GM18951 (cell line): Measurements from ENCODE around the gene UGT1A3.

Experiments
- POLR2A ChIP-seq: IDR thresholded peaks from 4 replicates; pipeline ENCODE4 v1.6.1; 2011; ENCODE audit warnings: mild to moderate bottlenecking; ENCODE audit not compliant: insufficient read length, insufficient read depth; ENCODE audit errors: extremely low read depth
- in situ Hi-C: fragments of 300-500 bp; cut with MboI; formaldehyde crosslinking; loops from one replicate; pipeline ENCODE4 v1.12.0; 2022; ENCODE audit warnings: low sequenced_read_pairs, mixed read lengths, inconsistent platforms; ENCODE audit not compliant: unreplicated experiment

UGT1A3 gene

DNA sequence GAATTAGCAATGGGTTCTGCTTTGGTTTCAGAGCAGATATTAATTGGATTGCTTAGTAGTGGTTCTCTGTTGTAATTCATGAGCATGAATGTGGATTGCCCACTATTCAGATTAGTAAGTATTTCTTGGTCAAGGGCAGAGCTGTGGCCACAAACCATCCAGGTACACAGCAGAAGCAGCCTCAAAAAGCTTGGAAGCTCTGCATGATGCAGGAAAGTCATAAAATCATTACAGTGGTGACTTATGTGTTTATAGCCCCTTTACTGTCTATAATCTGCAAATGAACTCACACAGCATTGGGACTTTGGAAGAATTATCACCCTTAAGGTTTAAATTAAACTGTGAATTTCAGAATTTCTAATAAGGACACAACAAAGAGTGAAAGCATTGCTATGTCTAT is 29.3 kb downstream of the UGT1A3 start:
- in situ Hi-C loops, result no loop called here
- no peak for TF ChIP-seq POLR2A

DNA sequence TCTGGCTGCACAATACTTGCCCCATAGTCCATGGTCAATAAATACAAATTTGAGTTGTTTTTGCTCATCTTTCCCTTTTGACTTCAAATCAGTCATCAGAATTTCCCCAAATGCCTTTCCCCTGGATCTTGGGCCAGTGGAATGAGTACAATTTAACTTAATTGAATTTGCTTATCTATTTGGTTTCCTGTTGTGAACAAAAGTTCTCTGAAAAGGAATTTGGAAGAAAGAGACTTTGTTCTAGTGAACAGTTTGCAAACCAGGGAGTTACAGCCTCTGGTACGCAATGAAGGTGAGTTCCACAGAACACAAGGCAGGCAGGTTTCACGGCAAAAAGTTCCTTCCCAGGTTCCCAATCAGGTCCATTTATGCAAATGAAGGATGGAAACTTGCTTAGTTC is 30.0 kb downstream of the UGT1A3 start:
- TF ChIP-seq POLR2A, result no peak
- in situ Hi-C loops, result no loop called here

DNA sequence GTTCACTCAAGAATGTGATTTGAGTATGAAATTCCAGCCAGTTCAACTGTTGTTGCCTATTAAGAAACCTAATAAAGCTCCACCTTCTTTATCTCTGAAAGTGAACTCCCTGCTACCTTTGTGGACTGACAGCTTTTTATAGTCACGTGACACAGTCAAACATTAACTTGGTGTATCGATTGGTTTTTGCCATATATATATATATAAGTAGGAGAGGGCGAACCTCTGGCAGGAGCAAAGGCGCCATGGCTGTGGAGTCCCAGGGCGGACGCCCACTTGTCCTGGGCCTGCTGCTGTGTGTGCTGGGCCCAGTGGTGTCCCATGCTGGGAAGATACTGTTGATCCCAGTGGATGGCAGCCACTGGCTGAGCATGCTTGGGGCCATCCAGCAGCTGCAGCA is 31.2 kb downstream of the UGT1A3 start, which contains the start of gene UGT1A1:
Gene UGT1A1, plus strand, starts transcription at position 228 of the 400 bp plus-strand sequence. Its CDS starts 18 bp downstream, at position 246.
- no peak for TF ChIP-seq POLR2A
- in situ Hi-C loops, result no loop called here

DNA sequence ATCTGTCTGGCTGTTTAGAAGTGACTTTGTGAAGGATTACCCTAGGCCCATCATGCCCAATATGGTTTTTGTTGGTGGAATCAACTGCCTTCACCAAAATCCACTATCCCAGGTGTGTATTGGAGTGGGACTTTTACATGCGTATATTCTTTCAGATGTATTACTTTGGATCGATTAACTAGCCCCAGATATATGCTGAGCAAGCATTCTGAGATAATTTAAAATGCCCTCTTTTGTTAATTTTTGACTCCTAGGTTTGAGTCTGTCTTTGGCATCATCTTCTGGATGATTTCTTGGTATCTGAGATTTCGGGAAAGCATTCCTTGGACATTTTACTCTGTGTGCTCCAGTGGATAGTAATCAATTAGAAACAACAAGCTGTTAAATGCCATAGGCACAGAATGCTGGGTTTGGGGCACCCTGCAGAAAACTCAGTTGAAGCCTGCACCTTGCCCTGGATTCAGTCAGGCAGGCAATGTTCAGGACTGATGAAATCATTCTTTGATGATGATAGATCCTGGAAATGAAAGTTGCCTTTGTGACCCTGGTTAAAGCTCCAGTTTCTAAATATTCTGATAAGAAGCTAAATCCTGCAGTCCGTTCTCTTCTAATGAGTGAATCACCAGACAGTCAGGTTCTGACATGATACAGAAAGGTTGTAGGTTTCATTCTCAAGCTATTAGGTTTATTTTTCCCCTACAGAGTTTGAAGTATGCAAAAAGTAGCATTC is 32.4 kb downstream of the UGT1A3 start:
- TF ChIP-seq POLR2A, result no peak

DNA sequence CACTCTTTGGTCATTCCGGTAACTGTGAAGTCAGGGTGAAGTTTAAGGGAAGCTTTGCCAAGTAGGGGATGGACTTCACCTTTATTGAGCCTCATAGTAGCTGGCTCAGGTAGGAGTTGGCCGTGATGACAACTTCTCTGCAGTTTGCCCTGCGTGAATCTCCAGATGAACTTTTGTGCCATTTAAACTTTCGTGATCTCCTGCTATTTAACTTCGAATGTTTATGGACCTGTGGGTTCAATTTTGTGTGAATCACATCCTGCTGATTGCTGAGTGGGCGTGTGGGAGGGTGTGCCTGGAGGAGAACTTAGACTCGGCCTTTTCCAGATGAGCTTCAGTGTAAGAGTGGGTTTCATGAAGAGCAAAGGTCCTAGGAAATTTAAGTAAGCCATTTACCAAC is 35.4 kb downstream of the UGT1A3 start:
- in situ Hi-C loops, result no loop called here
- no peak for TF ChIP-seq POLR2A

More for the DNA sequence above, 32.4 kb downstream of the UGT1A3 start:
- in situ Hi-C loops, result no loop called here

DNA sequence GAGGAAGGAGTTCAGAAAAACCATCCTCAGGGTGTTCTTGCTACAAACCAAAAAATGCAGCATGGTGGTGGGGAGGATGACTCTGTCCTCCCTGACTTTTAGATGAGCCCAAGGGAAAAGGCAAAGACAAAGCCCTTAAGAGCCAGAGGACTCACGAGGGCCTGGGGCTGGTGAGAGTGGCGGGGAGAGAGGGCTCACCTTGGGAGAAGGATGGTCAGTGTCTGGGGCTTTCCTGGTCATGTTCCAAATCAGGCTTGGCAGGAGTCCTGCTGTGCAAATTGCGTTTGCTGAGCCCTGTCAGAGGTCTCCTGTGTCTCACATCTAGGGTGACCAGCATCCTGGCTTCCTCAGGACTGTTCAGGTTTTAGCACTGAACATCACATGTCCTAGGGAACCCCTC is 35.9 kb downstream of the UGT1A3 start:
- TF ChIP-seq POLR2A, result no peak
- in situ Hi-C loops, result no loop called here

DNA sequence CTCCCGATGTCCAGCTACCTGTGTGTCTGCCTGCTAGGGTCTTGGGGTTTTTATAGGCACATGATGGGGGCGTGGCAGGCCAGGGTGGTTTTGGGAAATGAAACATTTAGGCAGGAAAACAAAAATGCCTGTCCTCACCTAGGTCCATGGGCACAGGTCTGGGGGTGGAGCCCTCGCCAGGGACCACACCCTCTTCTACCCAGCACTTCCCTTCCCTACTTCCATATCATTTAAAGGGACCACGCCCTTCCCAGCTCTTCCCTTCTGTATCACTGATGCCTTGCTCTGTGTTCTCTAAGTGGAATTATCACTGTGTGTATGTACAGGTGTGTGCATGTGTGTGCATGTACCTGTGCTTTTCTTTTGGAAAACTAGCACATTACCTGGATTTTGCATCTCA is 37.6 kb downstream of the UGT1A3 start:
- in situ Hi-C loops, result no loop called here
- TF ChIP-seq POLR2A, result no peak

DNA sequence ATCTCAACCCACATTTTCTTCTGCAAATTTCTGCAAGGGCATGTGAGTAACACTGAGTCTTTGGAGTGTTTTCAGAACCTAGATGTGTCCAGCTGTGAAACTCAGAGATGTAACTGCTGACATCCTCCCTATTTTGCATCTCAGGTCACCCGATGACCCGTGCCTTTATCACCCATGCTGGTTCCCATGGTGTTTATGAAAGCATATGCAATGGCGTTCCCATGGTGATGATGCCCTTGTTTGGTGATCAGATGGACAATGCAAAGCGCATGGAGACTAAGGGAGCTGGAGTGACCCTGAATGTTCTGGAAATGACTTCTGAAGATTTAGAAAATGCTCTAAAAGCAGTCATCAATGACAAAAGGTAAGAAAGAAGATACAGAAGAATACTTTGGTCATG is 39.2 kb downstream of the UGT1A3 start:
- in situ Hi-C loops, result no loop called here
- no peak for TF ChIP-seq POLR2A

DNA sequence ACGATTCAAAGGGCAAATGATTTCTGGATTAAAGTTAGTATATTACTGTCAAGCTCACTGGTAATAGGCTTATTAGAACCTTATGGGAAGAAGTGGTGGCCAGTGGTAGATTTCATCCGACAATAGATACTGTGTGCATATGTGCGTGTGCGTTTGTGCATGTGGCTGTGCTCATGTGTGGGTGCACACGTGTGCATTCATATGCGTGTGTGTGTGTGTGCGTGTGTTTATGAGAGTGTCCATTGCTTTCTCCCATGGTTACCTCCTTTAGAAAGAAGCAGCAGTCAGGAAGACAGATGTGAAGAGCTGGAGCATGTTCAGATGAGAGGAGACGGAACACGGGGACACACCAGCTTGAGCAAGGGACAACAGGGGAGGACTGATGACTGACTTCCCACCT is 40.4 kb downstream of the UGT1A3 start:
- TF ChIP-seq POLR2A, result no peak
- in situ Hi-C loops, result no loop called here

DNA sequence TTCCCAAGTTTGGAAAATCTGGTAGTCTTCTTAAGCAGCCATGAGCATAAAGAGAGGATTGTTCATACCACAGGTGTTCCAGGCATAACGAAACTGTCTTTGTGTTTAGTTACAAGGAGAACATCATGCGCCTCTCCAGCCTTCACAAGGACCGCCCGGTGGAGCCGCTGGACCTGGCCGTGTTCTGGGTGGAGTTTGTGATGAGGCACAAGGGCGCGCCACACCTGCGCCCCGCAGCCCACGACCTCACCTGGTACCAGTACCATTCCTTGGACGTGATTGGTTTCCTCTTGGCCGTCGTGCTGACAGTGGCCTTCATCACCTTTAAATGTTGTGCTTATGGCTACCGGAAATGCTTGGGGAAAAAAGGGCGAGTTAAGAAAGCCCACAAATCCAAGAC is 43.3 kb downstream of the UGT1A3 start:
- in situ Hi-C loops, result no loop called here
- TF ChIP-seq POLR2A, result no peak

DNA sequence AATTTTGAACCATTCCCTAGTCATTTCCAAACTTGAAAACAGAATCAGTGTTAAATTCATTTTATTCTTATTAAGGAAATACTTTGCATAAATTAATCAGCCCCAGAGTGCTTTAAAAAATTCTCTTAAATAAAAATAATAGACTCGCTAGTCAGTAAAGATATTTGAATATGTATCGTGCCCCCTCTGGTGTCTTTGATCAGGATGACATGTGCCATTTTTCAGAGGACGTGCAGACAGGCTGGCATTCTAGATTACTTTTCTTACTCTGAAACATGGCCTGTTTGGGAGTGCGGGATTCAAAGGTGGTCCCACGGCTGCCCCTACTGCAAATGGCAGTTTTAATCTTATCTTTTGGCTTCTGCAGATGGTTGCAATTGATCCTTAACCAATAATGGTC is 43.7 kb downstream of the UGT1A3 start:
- in situ Hi-C loops, result no loop called here
- no peak for TF ChIP-seq POLR2A

DNA sequence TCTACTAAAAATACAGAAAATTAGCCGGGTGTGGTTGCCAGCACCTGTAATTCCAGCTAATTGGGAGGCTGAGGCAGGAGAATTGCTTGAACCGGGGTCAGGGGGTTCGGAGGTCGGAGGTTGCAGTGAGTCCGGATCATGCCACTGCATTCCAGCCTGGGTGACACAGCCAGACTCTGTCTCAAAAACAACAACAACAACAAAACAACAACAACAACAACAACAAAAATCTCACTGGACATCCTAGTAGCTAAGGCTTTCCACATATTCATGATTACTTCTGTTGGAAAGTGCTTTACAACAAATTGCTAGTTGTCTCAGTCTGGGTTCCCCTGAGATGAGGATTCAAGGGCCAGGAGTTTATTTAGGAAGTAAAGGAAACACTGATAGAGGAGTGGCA is 45.0 kb downstream of the UGT1A3 start:
- in situ Hi-C loops, result no loop called here
- no peak for TF ChIP-seq POLR2A

DNA sequence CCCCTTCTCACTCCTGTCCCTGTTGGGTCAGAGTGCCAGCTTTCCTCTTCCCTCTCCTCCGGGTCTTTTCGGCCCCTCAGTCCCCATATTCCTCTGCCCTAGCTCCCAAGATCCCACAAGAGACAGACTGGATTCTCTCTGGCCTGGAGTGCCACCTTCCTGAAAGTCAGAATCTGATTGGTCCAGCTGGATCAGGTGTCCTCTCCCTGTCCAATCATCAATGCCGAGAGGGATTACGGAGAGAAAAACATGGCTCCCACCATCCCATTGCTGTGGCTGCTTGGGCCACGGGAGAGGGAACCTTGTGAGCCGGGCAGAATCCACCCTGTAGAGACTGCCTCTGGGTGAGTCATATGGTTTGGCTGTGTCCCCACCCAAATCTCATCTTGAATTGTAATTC is 46.6 kb downstream of the UGT1A3 start:
- in situ Hi-C loops, result no loop called here
- TF ChIP-seq POLR2A, result no peak

DNA sequence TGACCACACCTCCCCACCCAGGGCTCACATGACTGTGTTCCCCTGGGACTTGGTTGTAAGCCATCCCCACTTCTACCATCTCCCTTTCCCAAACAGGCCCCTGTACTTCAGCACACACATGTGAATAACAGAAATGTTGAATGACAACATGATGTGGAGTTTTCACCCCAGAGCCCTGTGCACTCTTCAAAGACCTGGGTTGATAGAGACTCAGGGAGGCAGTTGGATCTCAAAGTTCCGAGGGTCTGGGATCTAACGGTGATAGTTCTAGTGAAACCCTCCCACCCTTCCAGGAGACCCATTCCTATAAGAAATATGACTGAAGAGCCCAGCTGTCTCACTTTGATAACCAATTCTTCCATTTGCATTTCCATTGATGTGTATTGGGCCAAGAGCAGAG is 49.2 kb downstream of the UGT1A3 start, which contains the start of gene MROH2A:
Gene MROH2A, plus strand, starts transcription at position 301 of the 400 bp plus-strand sequence. CDS start 1,029 bp downstream, outside the sequence.
- in situ Hi-C loops, result no loop called here
- TF ChIP-seq POLR2A, result no peak
